ENCODE data around the gene TTC3.

The TTC3 gene

GRCh38 chr21:37060296-37060695, 12.8 kb upstream of the TTC3 start:
- DNase-seq: no peak

GRCh38 chr21:37061926-37062592, 11.0 kb upstream of the TTC3 start:
- no peak for DNase-seq

GRCh38 chr21:37062593-37062935, 10.5 kb upstream of the TTC3 start:
- no peak for DNase-seq

GRCh38 chr21:37063433-37063832, 9.6 kb upstream of the TTC3 start:
- DNase-seq: no peak

GRCh38 chr21:37064841-37065240, 8.2 kb upstream of the TTC3 start:
- no peak for DNase-seq

GRCh38 chr21:37065561-37066177, 7.4 kb upstream of the TTC3 start:
- DNase-seq: no peak

GRCh38 chr21:37071561-37072273, 1.3 kb upstream of the TTC3 start:
- DNase-seq: no peak

GRCh38 chr21:37072274-37072987, 623 bp upstream of the TTC3 start:
- DNase-seq: peak; percentile 83

GRCh38 chr21:37073417-37074196, 553 bp downstream of the TTC3 start:
- peak; percentile 67 for DNase-seq

GRCh38 chr21:37074197-37074510, 1.1 kb downstream of the TTC3 start:
- no peak for DNase-seq

- DNase-seq: no peak
Measured at GRCh38 chr21:37074546-37074945, 1.5 kb downstream of the TTC3 start.

GRCh38 chr21:37075214-37075770, 2.2 kb downstream of the TTC3 start:
- no peak for DNase-seq

GRCh38 chr21:37076087-37076850, 3.2 kb downstream of the TTC3 start:
- no peak for DNase-seq

- DNase-seq: no peak
Measured at GRCh38 chr21:37077403-37077802, 4.3 kb downstream of the TTC3 start.

- no peak for DNase-seq
Measured at GRCh38 chr21:37079211-37079824, 6.3 kb downstream of the TTC3 start.

- no peak for DNase-seq
Measured at GRCh38 chr21:37082375-37082774, 9.3 kb downstream of the TTC3 start.

GRCh38 chr21:37082856-37083528, 9.9 kb downstream of the TTC3 start:
- DNase-seq: no peak

GRCh38 chr21:37085726-37086125, 12.7 kb downstream of the TTC3 start:
- no peak for DNase-seq

GRCh38 chr21:37087188-37087587, 14.1 kb downstream of the TTC3 start:
- DNase-seq: no peak

GRCh38 chr21:37088186-37088735, 15.2 kb downstream of the TTC3 start:
- DNase-seq: no peak

- DNase-seq: no peak
Measured at GRCh38 chr21:37093977-37094376, 20.9 kb downstream of the TTC3 start.

Measured in stimulated activated naive CD4-positive, alpha-beta T cell treated with Interleukin-2 at 50 U/mL for 16 hours (primary cell).